ENCODE results near the gene AUTS2.

DNA sequence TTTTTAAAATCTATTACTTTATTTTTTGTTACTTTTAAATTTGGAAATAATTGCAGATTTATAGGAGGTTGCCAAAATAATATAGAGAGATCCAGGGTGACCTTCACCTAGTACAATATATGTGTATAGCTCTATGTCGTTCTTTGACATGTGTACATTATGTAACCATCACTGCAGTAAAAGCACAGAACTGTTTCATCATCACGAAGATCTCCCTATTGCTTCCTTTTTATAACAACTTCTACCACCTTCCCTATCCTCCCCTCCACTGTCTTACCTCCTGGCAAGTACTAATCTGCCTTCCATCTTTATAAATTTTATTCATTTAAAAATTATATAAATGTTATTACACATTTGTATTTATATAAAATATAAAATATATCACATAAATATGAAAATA lies 251.0 kb downstream of the AUTS2 start:
- TF ChIP-seq, protein P1, sequence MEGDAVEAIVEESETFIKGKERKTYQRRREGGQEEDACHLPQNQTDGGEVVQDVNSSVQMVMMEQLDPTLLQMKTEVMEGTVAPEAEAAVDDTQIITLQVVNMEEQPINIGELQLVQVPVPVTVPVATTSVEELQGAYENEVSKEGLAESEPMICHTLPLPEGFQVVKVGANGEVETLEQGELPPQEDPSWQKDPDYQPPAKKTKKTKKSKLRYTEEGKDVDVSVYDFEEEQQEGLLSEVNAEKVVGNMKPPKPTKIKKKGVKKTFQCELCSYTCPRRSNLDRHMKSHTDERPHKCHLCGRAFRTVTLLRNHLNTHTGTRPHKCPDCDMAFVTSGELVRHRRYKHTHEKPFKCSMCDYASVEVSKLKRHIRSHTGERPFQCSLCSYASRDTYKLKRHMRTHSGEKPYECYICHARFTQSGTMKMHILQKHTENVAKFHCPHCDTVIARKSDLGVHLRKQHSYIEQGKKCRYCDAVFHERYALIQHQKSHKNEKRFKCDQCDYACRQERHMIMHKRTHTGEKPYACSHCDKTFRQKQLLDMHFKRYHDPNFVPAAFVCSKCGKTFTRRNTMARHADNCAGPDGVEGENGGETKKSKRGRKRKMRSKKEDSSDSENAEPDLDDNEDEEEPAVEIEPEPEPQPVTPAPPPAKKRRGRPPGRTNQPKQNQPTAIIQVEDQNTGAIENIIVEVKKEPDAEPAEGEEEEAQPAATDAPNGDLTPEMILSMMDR (IDR thresholded peaks at IDR 0.05) = no peak
- TF ChIP-seq POLR2A (IDR thresholded peaks at IDR 0.05) = no peak
